GM19035 (cell line): Measurements from ENCODE around the gene C12orf42.

ENCODE experiments used
- ATAC-seq: cut with Tn5 transposase; IDR thresholded peaks from one replicate; pipeline ENCODE4 v1.9.1; 2021; ENCODE audit not compliant: unreplicated experiment

C12orf42 gene

GRCh38 chr12:103495469-103496456 lies at the start of gene C12orf42:
TSS of gene C12orf42 (minus strand) at chr12:103495968. CDS start at chr12:103478426, 17,542 bp downstream.
- ATAC-seq = peak; percentile 75

GRCh38 chr12:103542078-103542477 lies 46.3 kb upstream of the C12orf42 start:
- no peak for ATAC-seq

- no peak for ATAC-seq
Measured at GRCh38 chr12:103540319-103540718, 44.6 kb upstream of the C12orf42 start.

GRCh38 chr12:103538397-103538796 lies 42.6 kb upstream of the C12orf42 start:
- ATAC-seq = no peak

- ATAC-seq = no peak
Measured at GRCh38 chr12:103530307-103531066, 34.7 kb upstream of the C12orf42 start.

- no peak for ATAC-seq
Measured at GRCh38 chr12:103529306-103529705, 33.5 kb upstream of the C12orf42 start.

- no peak for ATAC-seq
Measured at GRCh38 chr12:103524238-103524875, 28.6 kb upstream of the C12orf42 start.

- ATAC-seq = no peak
Measured at GRCh38 chr12:103523771-103524170, 28.0 kb upstream of the C12orf42 start.

GRCh38 chr12:103520686-103521215 lies 25.0 kb upstream of the C12orf42 start:
- no peak for ATAC-seq

- no peak for ATAC-seq
Measured at GRCh38 chr12:103519632-103520031, 23.9 kb upstream of the C12orf42 start.

GRCh38 chr12:103518899-103519298 lies 23.1 kb upstream of the C12orf42 start:
- no peak for ATAC-seq

GRCh38 chr12:103517161-103517560 lies 21.4 kb upstream of the C12orf42 start:
- ATAC-seq = no peak

GRCh38 chr12:103515341-103515740 lies 19.6 kb upstream of the C12orf42 start:
- no peak for ATAC-seq

GRCh38 chr12:103513875-103514274 lies 18.1 kb upstream of the C12orf42 start:
- ATAC-seq = no peak

- ATAC-seq = peak; percentile 93
Measured at GRCh38 chr12:103505371-103506236, 9.8 kb upstream of the C12orf42 start.

GRCh38 chr12:103504606-103505005 lies 8.8 kb upstream of the C12orf42 start:
- ATAC-seq = no peak

GRCh38 chr12:103503546-103504480 lies 8.0 kb upstream of the C12orf42 start:
- ATAC-seq = no peak

- ATAC-seq = no peak
Measured at GRCh38 chr12:103501447-103501846, 5.7 kb upstream of the C12orf42 start.

- ATAC-seq = no peak
Measured at GRCh38 chr12:103499571-103499970, 3.8 kb upstream of the C12orf42 start.
